Hepatocyte (in vitro differentiated cells): ENCODE measurements around the gene ROPN1B. TPM values are rescaled to one million over a fixed set of nuclear protein-coding genes. Genes with fewer than 3 reads are reported as not detected.

Source experiments
- DNase-seq: peaks from one replicate; pipeline ENCODE4 v3.0.0-alpha.2; 2016; ENCODE audit warnings: low spot score
- H2AFZ ChIP-seq: fragments of 200-600 bp; sonication (generic); 2 replicates; pipeline ENCODE4 v1.6.0; 2016; ENCODE audit warnings: antibody characterized with exemption, mild to moderate bottlenecking
- H3K27ac ChIP-seq: fragments of 200-600 bp; sonication (generic); 2 replicates; pipeline ENCODE4 v1.5.1; 2016; ENCODE audit warnings: mild to moderate bottlenecking
- H3K27me3 ChIP-seq: fragments of 200-600 bp; sonication (generic); 2 replicates; pipeline ENCODE4 v1.6.1; 2016
- H3K36me3 ChIP-seq: fragments of 200-600 bp; sonication (generic); replicated peaks from 2 replicates; pipeline ENCODE4 v1.5.1; 2016; ENCODE audit warnings: low read depth; ENCODE audit not compliant: insufficient read depth
- H3K4me1 ChIP-seq: fragments of 200-600 bp; sonication (generic); 2 replicates; pipeline ENCODE4 v1.5.1; 2016; ENCODE audit warnings: mild to moderate bottlenecking, moderate library complexity; ENCODE audit not compliant: insufficient read depth
- H3K4me2 ChIP-seq: fragments of 200-600 bp; sonication (generic); 2 replicates; pipeline ENCODE4 v1.6.0; 2016
- H3K4me3 ChIP-seq: fragments of 200-600 bp; sonication (generic); 2 replicates; pipeline ENCODE4 v1.5.1; 2016; ENCODE audit warnings: mild to moderate bottlenecking
- H3K79me2 ChIP-seq: fragments of 200-600 bp; sonication (generic); 2 replicates; pipeline ENCODE4 v1.6.0; 2017; ENCODE audit warnings: mild to moderate bottlenecking
- H3K9me2 ChIP-seq: fragments of 200-600 bp; sonication (generic); replicated peaks from 2 replicates; pipeline ENCODE4 v1.6.0; 2017; ENCODE audit warnings: mild to moderate bottlenecking; ENCODE audit not compliant: insufficient read depth
- H3K9me3 ChIP-seq: fragments of 200-600 bp; sonication (generic); 2 replicates; pipeline ENCODE4 v1.5.1; 2016; ENCODE audit warnings: low read depth, mild to moderate bottlenecking
- H4K20me1 ChIP-seq: fragments of 200-600 bp; sonication (generic); 2 replicates; pipeline ENCODE4 v1.6.0; 2016; ENCODE audit warnings: mild to moderate bottlenecking; ENCODE audit not compliant: insufficient read depth, poor library complexity, severe bottlenecking
- EZH2 ChIP-seq: fragments of 200-600 bp; sonication (generic); IDR thresholded peaks from 2 replicates; pipeline ENCODE4 v1.6.1; 2016; ENCODE audit warnings: antibody characterized with exemption, mild to moderate bottlenecking, borderline replicate concordance
- EZH2phosphoT487 ChIP-seq: fragments of 200-600 bp; sonication (generic); IDR thresholded peaks from one replicate; pipeline ENCODE4 v1.6.1; 2018; ENCODE audit warnings: antibody characterized with exemption, mild to moderate bottlenecking, low read depth, moderate library complexity; ENCODE audit not compliant: unreplicated experiment, severe bottlenecking
- WGBS: methylation state at CpG from one replicate; pipeline ENCODE4 v1.1.6; 2016; ENCODE audit warnings: low lambda C conversion rate; ENCODE audit errors: missing lambda C conversion rate; 5-methylcytosine and 5-hydroxymethylcytosine counted together
- polyA plus RNA-seq: library from polyadenylated mRNA; unstranded; fragments of >200 nt; fragmentation: Nextera tagmentation; extraction: Ambion mirVana; gene quantifications from 2 replicates; pipeline ENCODE4 v1.2.1, GENCODE V29; 2016
- total RNA-seq: library from RNA; depleted of rRNA; stranded (reverse); fragments of >200 nt; gene quantifications from 2 replicates; pipeline ENCODE4 v1.2.3, GENCODE V29; 2014
- TF ChIP-seq, protein P1 (sequence below): fragments of 200-600 bp; sonication (generic); IDR thresholded peaks from 2 replicates; pipeline ENCODE4 v1.5.1; 2016; ENCODE audit warnings: antibody characterized with exemption, mild to moderate bottlenecking; ENCODE audit not compliant: poor library complexity

Gene ROPN1B
- total and polyA plus RNA-seq, 2 experiments from 2014 or later, result not detected

DNA sequence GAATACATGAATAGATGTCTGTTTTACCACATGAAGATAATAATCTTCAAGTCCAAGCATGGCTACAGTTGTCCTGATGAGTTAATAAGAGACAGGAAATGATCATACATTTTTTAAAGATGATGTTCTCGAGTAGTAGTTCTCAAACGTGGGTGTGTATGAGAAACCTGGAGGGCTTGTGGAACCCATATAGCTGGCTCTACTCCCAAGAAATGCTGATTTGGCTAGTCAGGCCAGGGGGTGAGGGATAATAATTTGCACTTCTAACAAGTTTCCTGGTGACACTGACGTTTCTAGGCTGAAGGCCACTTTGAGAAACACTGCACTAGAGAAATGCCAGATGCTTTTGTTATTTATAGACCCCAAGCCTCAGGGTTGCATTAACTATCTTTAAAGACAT, 37.0 kb downstream of the ROPN1B start:
- TF ChIP-seq, protein P1, sequence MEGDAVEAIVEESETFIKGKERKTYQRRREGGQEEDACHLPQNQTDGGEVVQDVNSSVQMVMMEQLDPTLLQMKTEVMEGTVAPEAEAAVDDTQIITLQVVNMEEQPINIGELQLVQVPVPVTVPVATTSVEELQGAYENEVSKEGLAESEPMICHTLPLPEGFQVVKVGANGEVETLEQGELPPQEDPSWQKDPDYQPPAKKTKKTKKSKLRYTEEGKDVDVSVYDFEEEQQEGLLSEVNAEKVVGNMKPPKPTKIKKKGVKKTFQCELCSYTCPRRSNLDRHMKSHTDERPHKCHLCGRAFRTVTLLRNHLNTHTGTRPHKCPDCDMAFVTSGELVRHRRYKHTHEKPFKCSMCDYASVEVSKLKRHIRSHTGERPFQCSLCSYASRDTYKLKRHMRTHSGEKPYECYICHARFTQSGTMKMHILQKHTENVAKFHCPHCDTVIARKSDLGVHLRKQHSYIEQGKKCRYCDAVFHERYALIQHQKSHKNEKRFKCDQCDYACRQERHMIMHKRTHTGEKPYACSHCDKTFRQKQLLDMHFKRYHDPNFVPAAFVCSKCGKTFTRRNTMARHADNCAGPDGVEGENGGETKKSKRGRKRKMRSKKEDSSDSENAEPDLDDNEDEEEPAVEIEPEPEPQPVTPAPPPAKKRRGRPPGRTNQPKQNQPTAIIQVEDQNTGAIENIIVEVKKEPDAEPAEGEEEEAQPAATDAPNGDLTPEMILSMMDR, result no peak
- TF ChIP-seq EZH2 (no peak), EZH2phosphoT487 (no peak)
- H2AFZ ChIP-seq, result no peak overlapping the region
- no peak overlapping the region for H3K4me2 ChIP-seq
- H3K4me1 ChIP-seq, result no peaks in the 10 kb centered on the region
- WGBS, result 67% methylated on average over 3 of the region's 3 CpGs
- no peaks in the 10 kb centered on the region for H3K79me2 ChIP-seq
- no peaks in the 10 kb centered on the region for H4K20me1 ChIP-seq
- DNase-seq, result no peak
- H3K9me3 ChIP-seq, result no peaks in the 10 kb centered on the region
- no peak overlapping the region for H3K4me3 ChIP-seq
- no peaks in the 10 kb centered on the region for H3K9me2 ChIP-seq
- H3K27me3 ChIP-seq, result no peaks in the 10 kb centered on the region
- H3K36me3 ChIP-seq, result no peaks in the 10 kb centered on the region
- H3K27ac ChIP-seq, result no peak overlapping the region

DNA sequence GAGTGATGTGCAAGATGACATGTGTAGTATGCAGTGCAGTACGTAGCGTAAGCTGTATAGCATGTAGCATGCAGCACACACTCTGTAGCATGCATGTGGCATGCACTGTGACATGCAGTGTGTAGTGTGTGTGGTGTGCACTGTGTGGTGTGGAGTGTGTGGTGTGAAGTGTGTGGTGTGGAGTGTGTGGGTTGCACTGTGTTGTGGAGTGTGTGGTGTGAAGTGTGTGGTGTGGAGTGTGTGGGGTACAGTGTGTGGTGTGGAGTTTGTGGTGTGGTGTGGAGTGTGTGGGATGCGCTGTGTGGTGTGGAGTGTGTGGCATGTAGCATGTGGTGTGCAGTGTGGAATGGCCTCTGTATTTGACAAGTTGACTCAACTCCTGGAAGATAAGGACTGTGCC, 39.2 kb downstream of the ROPN1B start:
- WGBS, result 94% methylated on average over 3 of the region's 3 CpGs
- no peak for DNase-seq

DNA sequence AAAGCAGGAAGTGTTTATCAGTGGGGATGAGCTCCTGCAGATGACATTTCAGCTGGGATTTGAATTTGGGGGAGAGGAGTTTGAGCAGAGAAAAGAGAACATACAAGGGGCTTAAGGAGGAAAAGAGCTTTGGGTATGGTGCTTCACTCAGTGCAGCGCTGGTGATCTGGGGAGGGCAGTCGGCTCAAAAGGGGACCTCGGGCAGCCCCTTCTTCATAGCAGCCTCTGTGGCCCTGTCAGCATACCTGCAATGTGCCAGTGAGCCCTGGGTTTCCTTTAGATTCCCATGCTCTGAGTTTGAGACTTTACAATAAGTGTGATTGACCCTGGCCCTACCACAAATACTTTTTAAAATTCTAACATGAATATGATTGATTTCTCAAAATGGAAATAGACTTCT, 40.2 kb downstream of the ROPN1B start:
- 98% methylated on average over 3 of the region's 3 CpGs for WGBS
- Histone ChIP-seq H3K4me3 (no peak overlapping the region), H3K27me3 (no peaks in the 10 kb centered on the region), H3K36me3 (no peaks in the 10 kb centered on the region), H3K4me1 (no peaks in the 10 kb centered on the region), H3K9me2 (no peaks in the 10 kb centered on the region), H3K79me2 (no peaks in the 10 kb centered on the region), H3K4me2 (no peak overlapping the region), H2AFZ (no peak overlapping the region), H4K20me1 (no peaks in the 10 kb centered on the region), H3K27ac (no peak overlapping the region), H3K9me3 (no peaks in the 10 kb centered on the region)
- TF ChIP-seq EZH2phosphoT487, result no peak
- no peak for TF ChIP-seq EZH2
- TF ChIP-seq, protein P1, result no peak
- DNase-seq, result no peak

More for the DNA sequence above, 39.2 kb downstream of the ROPN1B start:
- H3K4me1 ChIP-seq, result no peaks in the 10 kb centered on the region
- H3K9me2 ChIP-seq, result no peaks in the 10 kb centered on the region
- no peak overlapping the region for H3K27ac ChIP-seq
- no peaks in the 10 kb centered on the region for H3K27me3 ChIP-seq
- TF ChIP-seq EZH2phosphoT487 (no peak), EZH2 (no peak)
- TF ChIP-seq, protein P1, result no peak
- H3K4me3 ChIP-seq, result no peak overlapping the region
- H3K79me2 ChIP-seq, result no peaks in the 10 kb centered on the region
- H3K36me3 ChIP-seq, result no peaks in the 10 kb centered on the region
- H3K4me2 ChIP-seq, result no peak overlapping the region
- H4K20me1 ChIP-seq, result no peaks in the 10 kb centered on the region
- no peak overlapping the region for H2AFZ ChIP-seq
- H3K9me3 ChIP-seq, result no peaks in the 10 kb centered on the region

GRCh38 chr3:126013751-126014156, 44.8 kb downstream of the ROPN1B start:
- 94% methylated on average over 8 of the region's 8 CpGs for WGBS
- H4K20me1 ChIP-seq, result no peaks in the 10 kb centered on the region
- H3K9me2 ChIP-seq, result no peaks in the 10 kb centered on the region
- DNase-seq, result no peak
- no peaks in the 10 kb centered on the region for H3K79me2 ChIP-seq
- TF ChIP-seq EZH2 (no peak), EZH2phosphoT487 (no peak)
- TF ChIP-seq, protein P1, result no peak
- H3K27me3 ChIP-seq, result no peaks in the 10 kb centered on the region
- H3K9me3 ChIP-seq, result no peaks in the 10 kb centered on the region
- H3K4me3 ChIP-seq, result no peak overlapping the region
- H3K36me3 ChIP-seq, result no peaks in the 10 kb centered on the region
- H3K27ac ChIP-seq, result no peak overlapping the region
- H3K4me1 ChIP-seq, result no peaks in the 10 kb centered on the region
- H3K4me2 ChIP-seq, result no peak overlapping the region
- H2AFZ ChIP-seq, result no peak overlapping the region
